Spinal cord (tissue), 10 donors: ENCODE data around the gene CPEB3. TPM values are rescaled to one million over a fixed set of nuclear protein-coding genes. Genes with fewer than 3 reads are reported as not detected.

Experiments used
- DNase-seq, 6 donors: peaks; one replicate each; pipeline versions ENCODE4 v3.0.0 to v3.0.0-alpha.2; 2013 to 2015; ENCODE audit warnings: low spot score in 6 of 6, low read depth in 4 of 6
- H3K27ac ChIP-seq: one replicate; pipeline ENCODE4 v1.5.1; 2013; ENCODE audit warnings: low read depth, low read length, control low read depth
- H3K27me3 ChIP-seq: one replicate; pipeline ENCODE4 v1.6.1; 2013; ENCODE audit warnings: low read length; ENCODE audit not compliant: control insufficient read depth, insufficient read depth
- H3K36me3 ChIP-seq: one replicate; pipeline ENCODE4 v1.6.1; 2013; ENCODE audit warnings: low read length; ENCODE audit not compliant: control insufficient read depth, insufficient read depth
- H3K4me1 ChIP-seq: one replicate; pipeline ENCODE4 v1.6.1; 2013; ENCODE audit warnings: low read length; ENCODE audit not compliant: control insufficient read depth, insufficient read depth
- H3K4me3 ChIP-seq: one replicate; pipeline ENCODE4 v1.5.1; 2013; ENCODE audit warnings: low read depth, low read length, control low read depth
- H3K9me3 ChIP-seq: one replicate; pipeline ENCODE4 v1.6.1; 2013; ENCODE audit warnings: low read length; ENCODE audit not compliant: control insufficient read depth, insufficient read depth
- WGBS: methylation state at CpG from one replicate; pipeline ENCODE4 v1.1.5; 2013; ENCODE audit warnings: missing lambda C conversion rate; ENCODE audit not compliant: insufficient coverage; 5-methylcytosine and 5-hydroxymethylcytosine counted together
- polyA plus RNA-seq, 2 donors: library from polyadenylated mRNA; unstranded; fragments of 120-200 nt; gene quantifications; one replicate each; pipeline ENCODE4 v1.2.1, GENCODE V29; 2013; ENCODE audit not compliant: insufficient read length in 2 of 2
- total RNA-seq, 2 donors: library from RNA; depleted of rRNA in 1 of 2; stranded (reverse); fragments of 120-200 nt in 1 of 2; fragments of >200 nt in 1 of 2; gene quantifications; one replicate each; pipeline versions ENCODE4 v1.2.3 to v1.2.4, GENCODE V29; 2013 to 2014
- donor health status: healthy.

Gene CPEB3
- total and polyA plus RNA-seq, 4 donors, result 9.0 to 29.3 (median 17.1) TPM

- H3K36me3 ChIP-seq, result no peaks in the 10 kb centered on the region
- no peaks in the 10 kb centered on the region for H3K9me3 ChIP-seq
- peak overlapping the region; percentile 57 for H3K27ac ChIP-seq
- WGBS, result 56% methylated on average over 1 of the region's 2 CpGs
- DNase-seq, result peak in 1 of 6 donors; percentile 55
- no peak overlapping the region for H3K4me3 ChIP-seq
- no peaks in the 10 kb centered on the region for H3K4me1 ChIP-seq
- H3K27me3 ChIP-seq, result no peaks in the 10 kb centered on the region
Measured at GRCh38 chr10:92103376-92104090, 187.3 kb downstream of the CPEB3 start.

GRCh38 chr10:92102601-92103213, 188.2 kb downstream of the CPEB3 start:
- Histone ChIP-seq H3K27me3 (no peaks in the 10 kb centered on the region), H3K9me3 (no peaks in the 10 kb centered on the region), H3K4me1 (no peaks in the 10 kb centered on the region), H3K27ac (no peak overlapping the region), H3K36me3 (no peaks in the 10 kb centered on the region), H3K4me3 (no peak overlapping the region)
- DNase-seq, result no peak
- 82% methylated on average over 3 of the region's 4 CpGs for WGBS

- no CpG with 5 or more reads among the region's 2 CpGs for WGBS
- DNase-seq, result peak in 1 of 6 donors; percentile 13
- Histone ChIP-seq H3K27me3 (no peaks in the 10 kb centered on the region), H3K36me3 (no peaks in the 10 kb centered on the region), H3K27ac (no peak overlapping the region), H3K9me3 (no peaks in the 10 kb centered on the region), H3K4me1 (no peaks in the 10 kb centered on the region), H3K4me3 (no peak overlapping the region)
Measured at GRCh38 chr10:92094960-92095359, 195.9 kb downstream of the CPEB3 start.

GRCh38 chr10:92091965-92092364, 198.9 kb downstream of the CPEB3 start:
- Histone ChIP-seq H3K36me3 (no peaks in the 10 kb centered on the region), H3K4me1 (no peaks in the 10 kb centered on the region), H3K27ac (no peak overlapping the region), H3K9me3 (no peaks in the 10 kb centered on the region), H3K27me3 (no peaks in the 10 kb centered on the region), H3K4me3 (no peak overlapping the region)
- WGBS, result no CpG with 5 or more reads among the region's 2 CpGs
- DNase-seq, result no peak

- 14% methylated on average over 3 of the region's 7 CpGs for WGBS
- Histone ChIP-seq H3K27ac (no peak overlapping the region), H3K4me3 (no peak overlapping the region), H3K4me1 (no peaks in the 10 kb centered on the region), H3K9me3 (no peaks in the 10 kb centered on the region), H3K27me3 (no peaks in the 10 kb centered on the region), H3K36me3 (no peaks in the 10 kb centered on the region)
- DNase-seq, result peak in 5 of 6 donors; percentile 50 to 93 (median 54)
Measured at GRCh38 chr10:92087750-92088395, 203.0 kb downstream of the CPEB3 start.

- no peaks in the 10 kb centered on the region for H3K9me3 ChIP-seq
- H3K27me3 ChIP-seq, result no peaks in the 10 kb centered on the region
- H3K27ac ChIP-seq, result no peak overlapping the region
- DNase-seq, result no peak
- H3K4me3 ChIP-seq, result no peak overlapping the region
- H3K36me3 ChIP-seq, result peaks cover 12% of the 10 kb centered on the region
- no peaks in the 10 kb centered on the region for H3K4me1 ChIP-seq
Measured at GRCh38 chr10:92082583-92083280, 208.1 kb downstream of the CPEB3 start.

GRCh38 chr10:92081641-92082040, 209.2 kb downstream of the CPEB3 start:
- DNase-seq, result no peak
- Histone ChIP-seq H3K4me3 (no peak overlapping the region), H3K9me3 (no peaks in the 10 kb centered on the region), H3K4me1 (no peaks in the 10 kb centered on the region), H3K36me3 (peaks cover 17% of the 10 kb centered on the region), H3K27me3 (no peaks in the 10 kb centered on the region), H3K27ac (no peak overlapping the region)

GRCh38 chr10:92080244-92080643, 210.6 kb downstream of the CPEB3 start:
- no peak overlapping the region for H3K27ac ChIP-seq
- no peak for DNase-seq
- no peaks in the 10 kb centered on the region for H3K4me1 ChIP-seq
- H3K9me3 ChIP-seq, result no peaks in the 10 kb centered on the region
- H3K4me3 ChIP-seq, result no peak overlapping the region
- WGBS, result no CpG with 5 or more reads among the region's 3 CpGs
- H3K27me3 ChIP-seq, result no peaks in the 10 kb centered on the region
- H3K36me3 ChIP-seq, result peaks cover 18% of the 10 kb centered on the region

GRCh38 chr10:92079003-92079402, 211.9 kb downstream of the CPEB3 start:
- WGBS, result 100% methylated on average over 5 of the region's 6 CpGs
- Histone ChIP-seq H3K36me3 (peaks cover 18% of the 10 kb centered on the region), H3K27ac (no peak overlapping the region), H3K4me3 (no peak overlapping the region), H3K4me1 (no peaks in the 10 kb centered on the region), H3K27me3 (no peaks in the 10 kb centered on the region), H3K9me3 (no peaks in the 10 kb centered on the region)
- no peak for DNase-seq
